Measurements from ENCODE around the gene CACNB4.

DNA sequence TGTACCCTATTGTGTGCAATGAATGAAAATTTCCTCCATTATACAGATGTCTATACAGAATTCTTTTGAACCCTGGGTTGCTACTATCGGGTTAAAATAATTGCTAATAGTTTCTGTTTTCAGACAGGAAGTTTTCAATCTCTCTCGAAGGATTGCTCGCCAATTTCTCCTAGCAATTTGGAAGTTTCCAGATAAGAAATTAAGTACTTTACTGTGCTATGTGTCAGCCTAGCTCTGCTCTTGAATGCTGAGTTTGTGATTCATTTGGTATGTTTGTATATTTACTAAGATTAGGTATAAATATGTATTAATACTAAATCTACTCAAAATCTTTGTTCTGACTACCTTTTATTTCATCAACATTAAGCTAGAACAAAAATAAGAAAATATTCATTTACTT lies 196.0 kb downstream of the CACNB4 start:
- TF ChIP-seq, protein P1, sequence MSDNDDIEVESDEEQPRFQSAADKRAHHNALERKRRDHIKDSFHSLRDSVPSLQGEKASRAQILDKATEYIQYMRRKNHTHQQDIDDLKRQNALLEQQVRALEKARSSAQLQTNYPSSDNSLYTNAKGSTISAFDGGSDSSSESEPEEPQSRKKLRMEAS (IDR thresholded peaks at IDR 0.05; ENCODE audit: low read depth, low read length): no peak
- TF ChIP-seq CTCF (IDR thresholded peaks at IDR 0.05; ENCODE audit: low read depth, low read length) (no peak), MYC (IDR thresholded peaks at IDR 0.05; ENCODE audit: low read depth, low read length) (no peak), POLR2A (IDR thresholded peaks at IDR 0.05; ENCODE audit: extremely low read depth, insufficient read length) (no peak)

All from NB4 (cell line).